Lower lobe of right lung (tissue), 2 donors: Measurements from ENCODE around the gene VPS37D. TPM values are rescaled to one million over a fixed set of nuclear protein-coding genes. Genes with fewer than 3 reads are reported as not detected.
"Not testable (repeated sequence)": the region's sequence is repeated elsewhere in the genome, so short reads cannot be mapped to it uniquely, and the experiment has no call there.

ENCODE experiments used
- ATAC-seq, 2 donors: fragments of 200-7000 bp; cut with Tn5 transposase; one replicate each; pipeline ENCODE4 v1.9.1; 2020 to 2022; ENCODE audit warnings: mild to moderate bottlenecking in 2 of 2, moderate library complexity in 2 of 2
- DNase-seq: peaks from one replicate; pipeline ENCODE4 v3.0.0-alpha.2; 2020
- H3K27ac ChIP-seq: fragments of 200-600 bp; one replicate; pipeline ENCODE4 v1.8.0; 2022
- H3K27me3 ChIP-seq: fragments of 200-600 bp; one replicate; pipeline ENCODE4 v1.8.0; 2022; ENCODE audit warnings: low read depth
- H3K36me3 ChIP-seq: fragments of 200-600 bp; one replicate; pipeline ENCODE4 v1.8.0; 2022; ENCODE audit warnings: mild to moderate bottlenecking
- H3K4me1 ChIP-seq: fragments of 200-600 bp; one replicate; pipeline ENCODE4 v1.8.0; 2022
- H3K4me3 ChIP-seq: fragments of 200-600 bp; one replicate; pipeline ENCODE4 v1.8.0; 2022; ENCODE audit warnings: mild to moderate bottlenecking
- H3K9me3 ChIP-seq: fragments of 200-600 bp; one replicate; pipeline ENCODE4 v1.8.0; 2022
- intact Hi-C: fragments of 100-400 bp; cut with DNase I; formaldehyde crosslinking; loops from one replicate; pipeline ENCODE4 v1.11.0; 2022
- total RNA-seq: library from RNA; stranded (reverse); fragmentation: NEBNext Ultra II Directional; extraction: Animal tissue kit (Norgen Biotek cat#: 25700); gene quantifications from one replicate; pipeline ENCODE4 v1.2.1, GENCODE V29; 2021
- TF ChIP-seq, protein P1 (sequence below): fragments of 200-600 bp; IDR thresholded peaks from one replicate; pipeline ENCODE4 v1.8.0; 2022; ENCODE audit warnings: antibody characterized with exemption, mild to moderate bottlenecking
- donor health status: DM: no; HTN: yes; CAD: no; lungs with severe emphysema.

The VPS37D gene
- total RNA-seq, 1 donor from 2014 or later: 1.3 TPM

DNA sequence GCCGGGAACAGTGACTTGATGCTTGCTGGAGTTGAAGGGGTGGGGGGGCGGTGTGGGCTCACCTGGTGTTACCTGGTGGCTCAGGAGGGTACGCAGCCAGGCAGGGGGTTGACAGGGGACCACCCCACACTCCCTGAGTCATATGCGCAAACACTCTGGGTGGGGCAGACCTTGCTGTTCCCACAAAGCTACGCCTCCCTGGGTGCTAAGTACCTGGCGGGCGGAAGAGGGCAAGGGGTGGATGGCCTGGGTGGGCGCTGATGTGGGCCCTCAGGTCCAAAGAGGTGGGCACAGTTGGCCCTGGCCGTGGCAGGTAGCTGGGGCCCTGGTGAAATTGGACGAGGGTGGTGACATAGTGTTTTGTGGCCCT is 37.9 kb downstream of the VPS37D start:
- Histone ChIP-seq H3K4me3 (no peak overlapping the region), H3K9me3 (no peaks in the 10 kb centered on the region), H3K27ac (no peak overlapping the region), H3K4me1 (peaks cover 17% of the 10 kb centered on the region), H3K36me3 (no peaks in the 10 kb centered on the region), H3K27me3 (no peaks in the 10 kb centered on the region)
- DNase-seq (no peak), ATAC-seq (no peak)
- intact Hi-C loops: no loop called here
- TF ChIP-seq, protein P1, sequence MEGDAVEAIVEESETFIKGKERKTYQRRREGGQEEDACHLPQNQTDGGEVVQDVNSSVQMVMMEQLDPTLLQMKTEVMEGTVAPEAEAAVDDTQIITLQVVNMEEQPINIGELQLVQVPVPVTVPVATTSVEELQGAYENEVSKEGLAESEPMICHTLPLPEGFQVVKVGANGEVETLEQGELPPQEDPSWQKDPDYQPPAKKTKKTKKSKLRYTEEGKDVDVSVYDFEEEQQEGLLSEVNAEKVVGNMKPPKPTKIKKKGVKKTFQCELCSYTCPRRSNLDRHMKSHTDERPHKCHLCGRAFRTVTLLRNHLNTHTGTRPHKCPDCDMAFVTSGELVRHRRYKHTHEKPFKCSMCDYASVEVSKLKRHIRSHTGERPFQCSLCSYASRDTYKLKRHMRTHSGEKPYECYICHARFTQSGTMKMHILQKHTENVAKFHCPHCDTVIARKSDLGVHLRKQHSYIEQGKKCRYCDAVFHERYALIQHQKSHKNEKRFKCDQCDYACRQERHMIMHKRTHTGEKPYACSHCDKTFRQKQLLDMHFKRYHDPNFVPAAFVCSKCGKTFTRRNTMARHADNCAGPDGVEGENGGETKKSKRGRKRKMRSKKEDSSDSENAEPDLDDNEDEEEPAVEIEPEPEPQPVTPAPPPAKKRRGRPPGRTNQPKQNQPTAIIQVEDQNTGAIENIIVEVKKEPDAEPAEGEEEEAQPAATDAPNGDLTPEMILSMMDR: no peak

DNA sequence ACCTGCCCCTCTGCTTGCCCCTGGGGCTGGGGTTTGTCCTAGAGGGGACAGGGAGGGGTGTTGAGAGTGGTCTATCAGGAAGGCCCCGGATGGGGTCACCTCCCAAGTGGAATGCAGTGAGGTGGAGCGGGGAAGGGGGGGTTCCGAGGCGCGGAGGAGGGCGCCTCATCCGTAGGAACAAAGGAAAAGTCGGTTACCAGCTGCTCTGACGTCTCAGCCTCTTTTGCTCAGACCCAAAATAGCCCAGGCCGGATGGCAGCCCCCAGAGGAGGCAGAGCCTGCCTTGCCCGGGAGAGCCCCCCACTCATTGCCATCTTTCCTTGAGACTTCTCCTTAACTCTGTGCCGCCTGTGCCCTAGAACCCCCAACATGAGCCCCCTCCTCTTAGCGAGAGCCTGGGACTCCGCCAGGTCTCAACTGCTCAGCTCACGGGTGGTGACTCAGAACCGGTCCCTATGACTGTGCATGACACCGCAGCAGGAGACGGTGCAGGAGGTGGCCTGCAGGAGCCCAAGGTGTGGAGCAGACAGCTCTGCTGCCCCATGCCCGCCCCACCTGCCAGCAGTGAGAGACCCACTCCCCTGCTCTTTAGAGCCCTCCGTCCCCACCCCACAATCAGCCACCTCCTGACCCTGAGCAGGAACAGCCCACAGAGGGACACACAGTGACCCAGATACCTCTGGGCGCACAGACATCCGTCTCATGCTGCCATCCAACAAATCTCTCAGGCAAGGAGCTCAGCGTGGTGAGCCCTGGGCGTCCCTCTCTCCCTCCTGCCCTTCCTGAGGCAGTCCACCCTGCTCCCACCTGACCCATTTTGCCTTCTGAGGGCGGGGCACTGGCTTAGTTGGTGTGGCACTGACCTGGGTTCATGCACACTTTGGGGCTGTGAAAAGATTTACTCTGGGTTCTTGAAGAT is 38.8 kb downstream of the VPS37D start:
- DNase-seq (no peak), ATAC-seq (no peak)
- H3K9me3 ChIP-seq: no peaks in the 10 kb centered on the region
- no peak overlapping the region for H3K27ac ChIP-seq
- H3K4me3 ChIP-seq: no peak overlapping the region
- H3K27me3 ChIP-seq: no peaks in the 10 kb centered on the region
- H3K36me3 ChIP-seq: no peaks in the 10 kb centered on the region
- intact Hi-C loops: no loop called here
- TF ChIP-seq, protein P1: no peak
- H3K4me1 ChIP-seq: peaks cover 17% of the 10 kb centered on the region

DNA sequence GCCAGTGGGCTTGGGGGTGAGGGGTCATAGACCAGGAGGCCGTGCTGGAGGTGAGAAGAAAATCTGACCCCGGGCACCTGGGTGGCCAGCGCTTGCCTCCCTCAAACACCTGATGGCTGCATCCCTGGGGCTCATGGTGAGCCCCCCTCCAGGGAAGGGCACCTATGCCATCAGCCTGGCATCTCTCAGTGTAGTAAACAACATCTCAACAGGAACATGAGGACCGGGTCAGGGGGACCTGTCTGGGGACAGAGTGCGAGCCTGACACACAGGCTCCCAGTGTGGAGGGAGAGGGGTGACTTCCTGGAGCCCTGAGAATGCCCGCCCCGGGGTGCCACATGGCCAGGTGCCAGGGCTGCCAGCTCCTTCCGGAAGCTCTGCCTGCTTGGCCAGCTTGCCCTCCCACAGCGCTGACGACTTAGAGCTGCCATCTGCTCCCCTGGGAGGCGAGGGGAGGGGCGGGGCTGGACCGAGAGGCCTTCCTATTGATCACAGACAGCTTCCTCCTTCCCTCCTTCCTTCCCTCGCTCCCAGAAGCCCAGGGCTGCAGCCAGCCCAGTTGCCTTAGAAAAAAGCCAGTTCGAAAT is 39.5 kb downstream of the VPS37D start:
- DNase-seq (peak; percentile 77), ATAC-seq (peak in 1 of 2 donors; percentile 10)
- Histone ChIP-seq H3K27me3 (no peaks in the 10 kb centered on the region), H3K36me3 (no peaks in the 10 kb centered on the region), H3K4me1 (peaks cover 17% of the 10 kb centered on the region), H3K27ac (no peak overlapping the region), H3K9me3 (no peaks in the 10 kb centered on the region), H3K4me3 (no peak overlapping the region)
- TF ChIP-seq, protein P1: no peak
- intact Hi-C loops: no loop called here

DNA sequence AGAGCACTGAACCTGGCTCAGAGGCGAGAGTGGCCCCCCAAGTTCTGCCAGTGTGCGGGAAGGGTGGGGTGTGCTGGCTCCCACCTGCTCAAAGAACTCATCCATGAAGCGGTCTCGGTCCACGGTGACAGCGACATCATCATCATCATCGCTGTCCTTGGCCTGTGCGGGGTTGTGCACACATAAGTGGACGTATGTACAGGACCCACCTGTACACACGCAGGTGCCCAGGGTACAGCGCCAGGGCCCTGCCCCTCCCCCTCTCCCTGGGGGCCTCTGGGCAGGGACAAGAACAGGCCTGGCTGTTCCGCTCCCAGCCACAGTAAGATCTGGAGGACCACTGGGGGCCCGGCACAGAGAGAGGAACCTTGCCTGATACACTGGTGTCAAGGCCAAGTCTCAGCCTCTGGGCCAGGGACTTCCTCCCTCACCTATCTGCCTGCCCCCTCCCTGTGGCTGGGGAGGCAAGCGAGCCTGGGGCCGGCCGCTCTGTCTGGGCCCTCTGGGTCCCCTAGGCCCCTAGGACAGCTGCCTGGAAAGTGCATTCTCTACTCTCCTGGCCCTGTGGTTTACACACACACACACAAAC is 41.4 kb downstream of the VPS37D start:
- Histone ChIP-seq H3K36me3 (no peaks in the 10 kb centered on the region), H3K4me1 (peaks cover 16% of the 10 kb centered on the region), H3K4me3 (no peak overlapping the region), H3K27me3 (no peaks in the 10 kb centered on the region), H3K27ac (no peak overlapping the region), H3K9me3 (no peaks in the 10 kb centered on the region)
- ATAC-seq: no peak
- no peak for DNase-seq
- intact Hi-C loops: no loop called here
- TF ChIP-seq, protein P1: no peak

DNA sequence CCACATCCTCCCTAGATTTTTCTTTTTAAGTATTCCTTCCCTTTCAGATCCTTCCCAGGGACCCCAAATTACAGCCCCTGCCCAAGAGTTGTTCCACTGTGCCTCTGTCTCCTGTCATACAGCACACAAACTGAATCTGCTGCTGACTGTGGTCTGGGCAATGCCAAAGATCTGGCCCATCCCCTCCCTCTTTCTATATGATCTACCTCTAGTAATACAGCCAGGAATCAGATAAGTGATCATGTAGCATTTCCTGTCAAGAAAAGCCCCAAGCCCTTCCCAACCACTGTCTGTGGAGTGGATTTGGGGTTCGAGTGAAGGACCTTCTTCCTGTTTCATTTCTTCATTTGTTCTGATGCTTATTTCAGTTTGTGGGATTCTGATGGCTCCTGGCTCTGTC is 45.1 kb downstream of the VPS37D start:
- intact Hi-C loops: no loop called here
- TF ChIP-seq, protein P1: no peak
- Histone ChIP-seq H3K4me3 (no peak overlapping the region), H3K9me3 (no peaks in the 10 kb centered on the region), H3K27me3 (no peaks in the 10 kb centered on the region), H3K27ac (no peak overlapping the region), H3K4me1 (peaks cover 8% of the 10 kb centered on the region), H3K36me3 (no peaks in the 10 kb centered on the region)
- ATAC-seq: no peak
- no peak for DNase-seq

DNA sequence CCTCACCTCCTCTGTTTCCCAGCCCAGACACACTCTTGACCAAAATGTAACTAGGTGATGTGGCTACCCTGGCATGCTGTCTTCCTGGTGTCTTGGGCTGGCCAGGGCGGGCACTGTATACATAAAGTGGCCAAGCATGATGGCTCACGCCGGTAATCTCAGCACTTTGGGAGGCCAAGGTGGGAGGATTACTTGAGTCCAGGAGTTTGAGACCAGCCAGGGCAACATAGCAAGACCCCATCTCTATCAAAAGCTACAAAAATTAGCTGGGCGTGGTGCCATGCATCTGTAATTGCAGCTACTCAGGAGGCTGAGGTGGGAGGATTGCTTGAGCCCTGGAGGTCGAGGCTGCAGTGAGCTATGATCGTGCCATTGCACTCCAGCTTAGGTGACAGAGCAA is 45.7 kb downstream of the VPS37D start:
- DNase-seq, H3K27ac ChIP-seq, intact Hi-C loops, ATAC-seq, H3K36me3 ChIP-seq, H3K9me3 ChIP-seq, H3K27me3 ChIP-seq, H3K4me3 ChIP-seq: not testable (repeated sequence)
- H3K4me1 ChIP-seq: peaks cover 14% of the 10 kb centered on the region
